GM10248 (cell line): ENCODE data around the gene GAS7.

ENCODE experiments used
- CTCF ChIA-PET: fragments of 300-600 bp; sonication (Branson Sonifier 250); formaldehyde crosslinking; extraction: SDS; loops from one replicate; lab custom pipeline; 2021; ENCODE audit warnings: antibody characterized with exemption; lab: Yijun Ruan, JAX
- POLR2A ChIA-PET: fragments of 350-650 bp; sonication (Branson Sonifier 250); formaldehyde crosslinking; extraction: SDS; loops from one replicate; lab custom pipeline; 2020; ENCODE audit warnings: antibody characterized with exemption; lab: Yijun Ruan, JAX
- DNase-seq: peaks from one replicate; pipeline ENCODE4 v3.0.0; 2012; ENCODE audit errors: extremely low spot score
- TF ChIP-seq, protein P1 (sequence below): IDR thresholded peaks from 2 replicates; pipeline ENCODE4 v1.5.1; 2012; ENCODE audit warnings: mild to moderate bottlenecking, low read depth; ENCODE audit errors: extremely low read depth, missing control alignments, control extremely low read depth

Gene GAS7

GRCh38 chr17:9878356-9878755 is 320.1 kb downstream of the GAS7 start:
- TF ChIP-seq, protein P1, sequence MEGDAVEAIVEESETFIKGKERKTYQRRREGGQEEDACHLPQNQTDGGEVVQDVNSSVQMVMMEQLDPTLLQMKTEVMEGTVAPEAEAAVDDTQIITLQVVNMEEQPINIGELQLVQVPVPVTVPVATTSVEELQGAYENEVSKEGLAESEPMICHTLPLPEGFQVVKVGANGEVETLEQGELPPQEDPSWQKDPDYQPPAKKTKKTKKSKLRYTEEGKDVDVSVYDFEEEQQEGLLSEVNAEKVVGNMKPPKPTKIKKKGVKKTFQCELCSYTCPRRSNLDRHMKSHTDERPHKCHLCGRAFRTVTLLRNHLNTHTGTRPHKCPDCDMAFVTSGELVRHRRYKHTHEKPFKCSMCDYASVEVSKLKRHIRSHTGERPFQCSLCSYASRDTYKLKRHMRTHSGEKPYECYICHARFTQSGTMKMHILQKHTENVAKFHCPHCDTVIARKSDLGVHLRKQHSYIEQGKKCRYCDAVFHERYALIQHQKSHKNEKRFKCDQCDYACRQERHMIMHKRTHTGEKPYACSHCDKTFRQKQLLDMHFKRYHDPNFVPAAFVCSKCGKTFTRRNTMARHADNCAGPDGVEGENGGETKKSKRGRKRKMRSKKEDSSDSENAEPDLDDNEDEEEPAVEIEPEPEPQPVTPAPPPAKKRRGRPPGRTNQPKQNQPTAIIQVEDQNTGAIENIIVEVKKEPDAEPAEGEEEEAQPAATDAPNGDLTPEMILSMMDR: no peak
- ChIA-PET POLR2A (no interaction called here), CTCF (interaction anchor here (1.8 kb wide), 1 partner anchor 12 kb away, joined by 6 read pairs; no protein-coding TSS in a partner anchor)

DNA sequence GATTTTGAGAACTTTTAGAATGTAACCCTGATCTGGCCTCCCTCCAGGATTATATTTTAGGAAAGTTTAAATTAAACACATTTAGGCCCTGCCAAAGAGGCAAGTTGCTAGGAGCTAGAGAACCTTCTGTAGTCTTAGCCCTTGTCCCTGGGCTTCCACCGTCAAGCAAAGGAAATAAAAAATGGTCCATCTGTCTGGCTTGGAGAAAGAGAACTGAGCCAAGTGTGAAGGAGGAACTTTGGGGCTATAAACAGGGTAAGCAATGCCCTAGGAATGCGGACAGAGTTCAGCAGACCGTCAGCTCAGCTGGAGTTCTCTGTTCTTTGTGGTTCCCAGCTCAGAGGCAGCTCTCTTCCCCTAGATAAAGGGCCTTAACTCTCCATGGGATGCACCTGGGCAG is 323.0 kb downstream of the GAS7 start:
- POLR2A ChIA-PET: no interaction called here
- CTCF ChIA-PET: interaction anchor here (1.5 kb wide), 1 partner anchor 13 kb away, joined by 5 read pairs; no protein-coding TSS in a partner anchor
- TF ChIP-seq, protein P1: no peak
- DNase-seq: no peak

More at GRCh38 chr17:9878356-9878755, 320.1 kb downstream of the GAS7 start:
- DNase-seq: no peak

DNA sequence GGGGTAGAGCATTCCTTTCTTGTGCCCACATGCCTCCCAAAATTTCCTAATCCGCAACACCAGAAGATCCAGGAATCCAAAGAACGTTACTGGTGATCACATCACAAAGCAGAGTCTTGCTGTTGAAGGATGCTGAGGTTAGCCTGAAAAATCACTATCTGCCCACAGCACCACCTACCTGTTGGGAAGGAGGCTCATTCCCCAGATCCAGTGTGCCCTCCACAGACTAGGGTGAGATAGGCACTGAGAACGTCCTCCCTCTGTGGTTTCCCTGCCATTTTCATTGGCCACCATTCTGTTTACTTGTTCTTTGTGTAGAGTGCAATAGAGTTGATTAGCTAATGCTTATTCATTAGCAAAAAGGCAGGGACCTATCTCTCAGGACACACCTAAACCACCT is 323.7 kb downstream of the GAS7 start:
- POLR2A ChIA-PET: no interaction called here
- TF ChIP-seq, protein P1: no peak

GRCh38 chr17:9872852-9873251 is 325.6 kb downstream of the GAS7 start:
- DNase-seq: no peak
- ChIA-PET POLR2A (no interaction called here), CTCF (interaction anchor here (0.9 kb wide), 1 partner anchor 9 kb away, joined by 3 read pairs; no protein-coding TSS in a partner anchor)
- TF ChIP-seq, protein P1: no peak

More for the DNA sequence above, 323.7 kb downstream of the GAS7 start:
- CTCF ChIA-PET: no interaction called here
- DNase-seq: no peak

DNA sequence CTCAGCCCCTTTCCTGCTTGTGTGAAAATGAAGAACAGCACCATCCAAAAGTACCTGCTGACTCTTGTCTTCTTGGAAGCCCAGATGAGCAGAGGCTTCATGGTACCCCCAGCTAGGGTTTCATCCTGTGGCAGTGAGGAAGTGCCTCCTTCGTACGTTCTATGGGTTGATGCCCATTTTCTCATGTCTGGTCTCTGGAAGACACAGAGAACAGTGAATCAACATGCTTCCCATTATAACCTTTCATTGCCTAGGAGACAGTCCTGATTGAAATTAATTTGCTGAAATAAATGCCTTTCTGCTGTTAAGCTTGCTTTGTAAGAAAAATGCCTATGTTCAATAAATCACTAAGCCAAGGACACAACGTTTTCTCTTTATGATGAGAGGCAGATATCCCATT is 329.9 kb downstream of the GAS7 start:
- CTCF ChIA-PET: interaction anchor here (1.2 kb wide), 1 partner anchor 12 kb away, joined by 4 read pairs; no protein-coding TSS in a partner anchor

GRCh38 chr17:9865586-9865985 is 332.8 kb downstream of the GAS7 start:
- DNase-seq: no peak
- CTCF ChIA-PET: interaction anchor here (1.0 kb wide), 1 partner anchor 24 kb away, joined by 3 read pairs; no protein-coding TSS in a partner anchor
- TF ChIP-seq, protein P1: no peak
- POLR2A ChIA-PET: no interaction called here

More for the DNA sequence above, 329.9 kb downstream of the GAS7 start:
- no peak for DNase-seq
- TF ChIP-seq, protein P1: no peak
- POLR2A ChIA-PET: no interaction called here
